Measurements from ENCODE around the gene CADM1.

CADM1 gene

GRCh38 chr11:115515647-115516395, 11.6 kb upstream of the CADM1 start:
- no peak for FAIRE-seq

DNA sequence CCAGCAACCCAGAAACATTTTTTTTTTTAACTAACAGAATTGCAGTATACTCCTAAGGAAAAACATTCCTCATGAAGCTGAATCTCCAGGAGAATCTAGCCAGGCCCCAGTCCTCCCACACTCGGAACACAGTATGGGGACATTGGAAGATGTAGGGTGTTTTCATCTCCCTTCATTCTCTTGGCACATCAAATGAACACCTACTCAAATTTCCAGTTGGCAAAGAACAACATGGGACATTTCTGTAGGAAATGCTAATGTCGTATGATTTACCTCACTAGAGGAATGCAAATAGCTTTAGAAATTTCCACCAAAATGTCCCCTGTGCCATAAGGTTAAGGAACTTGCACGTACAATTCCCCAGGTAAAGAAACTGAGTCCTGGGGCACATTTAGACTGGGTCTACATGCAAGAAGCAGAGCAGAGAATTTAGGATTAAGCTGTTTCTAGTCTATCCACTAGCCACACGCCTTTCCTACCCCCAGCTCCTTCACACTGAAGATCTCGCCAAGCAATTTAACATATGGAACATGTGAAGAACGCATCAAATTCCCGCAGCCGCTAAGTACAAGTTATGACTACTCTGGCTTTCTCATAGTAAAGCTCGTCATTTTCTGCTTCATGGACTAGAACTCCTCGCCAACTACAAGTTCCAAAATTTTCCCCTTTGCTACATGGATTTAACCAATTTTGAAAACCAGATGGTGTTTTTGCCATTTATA, 2.9 kb upstream of the CADM1 start:
- no peak for FAIRE-seq

- FAIRE-seq = no peak
Observed at GRCh38 chr11:115505175-115505574, 960 bp upstream of the CADM1 start.

GRCh38 chr11:115503886-115504275, 334 bp downstream of the CADM1 start:
- no peak for FAIRE-seq

GRCh38 chr11:115503083-115503885, 931 bp downstream of the CADM1 start:
- FAIRE-seq = no peak

- FAIRE-seq = no peak
Observed at GRCh38 chr11:115502636-115503082, 1.6 kb downstream of the CADM1 start.

DNA sequence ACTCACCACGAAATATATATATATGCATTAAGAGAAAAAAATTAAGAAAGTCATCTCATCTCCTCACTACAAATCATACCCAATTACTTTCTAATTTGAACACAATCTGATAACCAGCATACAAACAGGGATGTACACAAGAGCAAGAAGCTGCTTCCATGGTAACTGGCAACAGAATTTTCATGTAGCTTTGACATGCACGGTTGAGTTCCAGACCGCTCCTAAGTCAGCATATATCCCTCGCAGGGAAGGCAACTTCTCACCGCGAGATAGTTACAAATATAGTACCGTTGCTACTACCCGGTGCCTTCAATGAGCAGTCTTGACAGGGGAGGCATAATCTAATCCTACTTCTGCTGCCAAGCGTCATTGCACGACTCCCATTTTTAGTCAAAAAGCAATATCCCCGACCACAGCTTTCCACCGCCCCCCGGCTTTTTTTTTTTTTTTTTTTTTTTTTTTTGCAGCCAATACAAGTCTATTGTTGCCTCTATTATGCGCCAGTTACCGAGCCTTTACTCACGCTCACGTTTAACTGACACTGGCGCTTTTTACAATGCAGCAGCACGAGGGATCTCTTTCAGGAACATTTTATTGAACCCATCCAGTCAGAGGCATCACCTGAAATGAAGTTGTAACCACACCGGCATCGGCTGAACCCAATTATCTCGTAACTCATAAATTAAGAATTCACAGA, 2.2 kb downstream of the CADM1 start:
- FAIRE-seq = no peak

- no peak for FAIRE-seq
Observed at GRCh38 chr11:115501502-115501892, 2.7 kb downstream of the CADM1 start.

- no peak for FAIRE-seq
Observed at GRCh38 chr11:115500547-115501501, 3.4 kb downstream of the CADM1 start.

GRCh38 chr11:115499891-115500290, 4.3 kb downstream of the CADM1 start:
- FAIRE-seq = no peak

DNA sequence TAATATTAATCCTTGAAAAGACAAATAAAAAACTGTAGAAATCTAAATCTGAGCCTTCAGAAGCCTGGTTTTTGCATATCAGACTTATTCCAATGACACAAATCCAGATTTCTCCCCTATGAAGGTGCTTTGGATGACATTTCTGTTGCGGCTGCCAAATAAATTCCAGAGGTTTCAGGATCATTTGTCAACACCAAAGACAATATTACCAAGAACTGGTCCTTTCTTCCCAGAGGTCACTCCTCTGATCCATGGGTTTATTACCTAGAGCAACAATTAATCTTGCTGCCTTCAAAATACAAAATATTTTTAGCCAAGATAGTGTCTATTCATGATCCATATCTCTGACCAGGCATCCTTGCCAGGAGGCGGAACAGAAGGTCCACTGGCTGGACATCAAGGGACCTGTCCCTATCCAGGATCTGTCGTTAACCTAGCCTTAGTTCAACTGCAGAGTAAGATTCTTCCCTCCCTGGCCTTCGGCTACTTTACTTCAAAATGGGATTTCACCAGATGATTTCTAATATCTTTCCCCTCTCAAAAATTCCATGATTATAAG, 4.9 kb downstream of the CADM1 start:
- no peak for FAIRE-seq

DNA sequence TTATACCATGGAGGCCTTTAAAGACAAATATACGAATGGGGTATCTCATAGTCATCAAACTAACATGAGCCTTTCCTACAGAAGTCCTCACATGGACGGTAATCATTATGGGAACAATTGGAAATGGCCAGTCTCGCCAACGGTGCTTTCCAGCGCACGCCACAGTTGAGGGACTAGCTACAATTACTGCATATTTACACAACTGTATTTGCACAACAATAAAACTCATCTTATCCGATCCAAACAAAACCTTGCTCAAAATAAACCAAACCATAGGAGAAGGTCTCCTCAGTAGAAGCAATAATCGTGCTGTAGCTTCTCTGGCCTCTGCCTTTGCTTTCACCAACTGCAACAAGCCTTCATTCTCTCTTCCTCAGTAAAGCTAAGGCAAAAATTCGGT, 5.9 kb downstream of the CADM1 start:
- FAIRE-seq = no peak

GRCh38 chr11:115497303-115497702, 6.9 kb downstream of the CADM1 start:
- no peak for FAIRE-seq

DNA sequence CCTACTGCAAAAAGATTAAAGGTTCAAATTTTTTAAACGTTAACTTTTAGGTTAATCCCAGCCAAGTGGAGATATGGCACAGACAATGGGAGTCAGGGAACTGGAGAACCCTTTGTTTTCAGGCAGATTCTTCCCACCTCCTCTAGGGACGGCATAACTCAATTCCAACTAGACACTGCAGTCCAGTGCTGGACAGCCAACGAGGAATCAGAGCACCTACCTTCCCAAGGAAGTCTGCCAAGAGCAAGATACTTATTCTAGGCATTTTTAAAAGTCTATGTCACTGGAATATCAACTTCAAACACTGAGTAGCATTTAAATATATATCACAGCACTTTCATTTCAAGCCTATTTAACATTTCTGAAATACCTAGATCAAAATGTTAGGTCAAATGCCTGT, 7.3 kb downstream of the CADM1 start:
- no peak for FAIRE-seq

GRCh38 chr11:115493905-115494304, 10.3 kb downstream of the CADM1 start:
- FAIRE-seq = no peak

DNA sequence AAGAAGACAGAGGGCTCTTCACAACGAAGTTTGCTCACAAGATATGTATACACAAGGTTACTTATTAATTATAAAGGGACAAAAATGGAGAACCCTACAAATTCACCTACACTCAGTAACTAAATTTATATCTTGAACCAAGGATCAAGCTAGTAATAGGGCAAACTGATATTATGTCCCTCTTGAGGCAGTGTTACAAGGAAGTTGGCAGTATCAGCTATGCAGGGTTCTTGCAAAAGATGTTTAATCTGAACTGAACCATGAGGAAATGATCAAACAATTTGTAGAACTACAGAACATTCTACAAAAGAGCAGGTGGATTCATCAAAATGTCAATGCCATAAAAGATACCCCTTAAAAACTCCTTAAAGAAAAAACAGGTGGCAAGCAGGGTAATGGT, 10.7 kb downstream of the CADM1 start:
- no peak for FAIRE-seq

DNA sequence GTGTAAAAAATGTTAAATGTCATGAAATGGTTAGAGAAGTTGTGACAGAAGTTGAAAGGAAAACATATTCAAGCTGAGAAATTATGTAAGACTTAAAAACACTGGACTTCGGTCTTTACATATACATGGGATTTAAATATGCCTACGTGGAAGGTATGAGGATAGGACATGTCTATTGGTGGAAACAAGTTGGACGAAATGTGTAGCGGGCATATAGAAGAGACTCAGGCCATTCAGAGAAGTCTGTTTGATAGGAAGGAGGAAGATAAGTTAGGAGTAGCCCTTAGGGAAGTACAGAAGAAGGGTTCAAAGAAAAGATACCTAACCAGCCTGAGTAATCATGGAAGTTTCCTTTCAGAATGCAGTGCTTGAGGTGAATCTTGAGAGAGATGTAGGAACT, 14.7 kb downstream of the CADM1 start:
- FAIRE-seq = no peak

- FAIRE-seq = no peak
Observed at GRCh38 chr11:115488945-115489344, 15.3 kb downstream of the CADM1 start.

GRCh38 chr11:115481528-115481927, 22.7 kb downstream of the CADM1 start:
- no peak for FAIRE-seq

- no peak for FAIRE-seq
Observed at GRCh38 chr11:115480611-115481010, 23.6 kb downstream of the CADM1 start.

DNA sequence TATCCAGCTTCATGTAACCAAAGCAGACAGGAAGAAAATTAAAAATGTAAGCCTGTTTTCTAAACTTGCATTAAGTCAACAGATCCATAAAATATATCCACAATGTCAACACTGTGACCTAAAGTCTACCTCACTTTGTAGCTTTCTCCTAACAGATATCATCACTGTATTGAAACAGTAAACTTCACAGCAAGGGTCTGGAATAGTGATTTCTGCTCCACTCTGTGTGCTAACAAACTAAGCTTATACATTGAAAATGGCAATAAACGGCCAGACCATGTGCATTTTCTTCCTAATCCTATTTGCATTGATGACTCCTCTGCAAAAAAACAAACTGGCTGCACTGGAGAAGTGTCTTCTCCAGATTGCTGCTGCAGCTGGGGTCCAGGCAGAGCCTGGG, 26.8 kb downstream of the CADM1 start:
- FAIRE-seq = no peak

Data from colon (tissue), 2 donors.